ENCODE results near the gene TCF19.

DNA sequence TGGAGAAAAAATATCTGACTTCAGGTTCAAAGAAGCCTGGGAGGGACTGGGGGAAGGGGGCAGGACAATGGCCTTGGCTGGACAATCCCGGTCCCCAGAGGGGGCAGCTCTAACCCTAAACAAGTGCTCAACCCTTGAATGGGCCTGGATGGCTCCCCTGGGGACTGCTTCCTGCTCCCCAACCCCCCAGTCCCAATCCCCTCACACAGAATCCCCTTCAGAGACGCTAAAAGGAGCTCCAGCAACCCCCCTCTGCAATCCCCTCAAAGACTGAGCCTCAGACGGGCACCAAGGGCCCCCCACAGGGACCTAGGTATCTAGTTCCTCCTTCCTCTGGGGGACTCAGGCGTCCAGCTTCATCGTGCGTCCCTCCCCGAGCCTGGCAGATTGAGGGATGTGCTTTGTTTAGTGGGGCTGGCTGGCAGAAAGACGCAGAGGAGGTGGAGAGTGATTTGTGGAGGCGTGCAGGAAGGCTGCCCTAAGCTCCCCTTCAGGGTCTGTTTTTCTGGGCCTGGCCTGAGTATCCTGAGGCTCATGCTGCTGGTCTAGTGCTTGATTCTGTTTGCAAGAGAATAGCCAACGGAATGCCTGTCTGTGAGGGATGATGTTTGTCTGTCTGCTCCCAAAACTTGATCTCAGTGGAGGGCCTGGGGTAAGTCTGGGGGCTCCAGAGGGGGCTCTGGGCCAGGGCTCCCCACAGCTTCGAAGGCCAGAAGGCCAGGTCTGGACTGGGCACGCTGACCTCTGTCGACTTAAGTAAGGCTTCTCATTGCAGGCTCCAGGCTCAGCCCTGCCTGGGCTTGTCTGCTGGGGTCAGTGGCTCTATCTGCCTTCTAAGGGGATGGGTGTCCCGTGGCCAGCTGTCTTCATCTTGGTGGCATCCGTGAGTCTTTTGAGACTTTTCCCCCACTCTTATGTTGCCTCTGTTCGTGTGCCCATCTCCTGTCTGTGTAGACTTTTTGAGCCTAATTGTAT, 13.8 kb downstream of the TCF19 start:
- TF ChIP-seq, protein P1, sequence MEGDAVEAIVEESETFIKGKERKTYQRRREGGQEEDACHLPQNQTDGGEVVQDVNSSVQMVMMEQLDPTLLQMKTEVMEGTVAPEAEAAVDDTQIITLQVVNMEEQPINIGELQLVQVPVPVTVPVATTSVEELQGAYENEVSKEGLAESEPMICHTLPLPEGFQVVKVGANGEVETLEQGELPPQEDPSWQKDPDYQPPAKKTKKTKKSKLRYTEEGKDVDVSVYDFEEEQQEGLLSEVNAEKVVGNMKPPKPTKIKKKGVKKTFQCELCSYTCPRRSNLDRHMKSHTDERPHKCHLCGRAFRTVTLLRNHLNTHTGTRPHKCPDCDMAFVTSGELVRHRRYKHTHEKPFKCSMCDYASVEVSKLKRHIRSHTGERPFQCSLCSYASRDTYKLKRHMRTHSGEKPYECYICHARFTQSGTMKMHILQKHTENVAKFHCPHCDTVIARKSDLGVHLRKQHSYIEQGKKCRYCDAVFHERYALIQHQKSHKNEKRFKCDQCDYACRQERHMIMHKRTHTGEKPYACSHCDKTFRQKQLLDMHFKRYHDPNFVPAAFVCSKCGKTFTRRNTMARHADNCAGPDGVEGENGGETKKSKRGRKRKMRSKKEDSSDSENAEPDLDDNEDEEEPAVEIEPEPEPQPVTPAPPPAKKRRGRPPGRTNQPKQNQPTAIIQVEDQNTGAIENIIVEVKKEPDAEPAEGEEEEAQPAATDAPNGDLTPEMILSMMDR (conservative IDR thresholded peaks at IDR 0.05; ENCODE audit: low read depth in 2 of 2): no peak
- TF ChIP-seq EZH2 (IDR thresholded peaks at IDR 0.05; ENCODE audit: low read depth, unreplicated experiment) (no peak), JUNB (IDR thresholded peaks at IDR 0.05; ENCODE audit: unreplicated experiment) (no peak)

Data from GM23338 (cell line).